ENCODE measurements around the gene PLEK. TPM values are rescaled to one million over a fixed set of nuclear protein-coding genes. Genes with fewer than 3 reads are reported as not detected.

PLEK gene
- total RNA-seq, 2 donors from 2014 or later, result not detected

- Histone ChIP-seq H3K27ac (ENCODE audit: low read depth, low read length) (no peak overlapping the region), H3K27me3 (ENCODE audit: control insufficient read depth, insufficient read depth, low read length, poor library complexity, severe bottlenecking) (no peaks in the 10 kb centered on the region), H3K4me1 (ENCODE audit: control insufficient read depth, insufficient read depth, low read length) (no peaks in the 10 kb centered on the region), H3K9ac (ENCODE audit: extremely low read depth, low read length, poor library complexity, severe bottlenecking) (no peak overlapping the region), H3K4me3 (ENCODE audit: low read length) (no peak overlapping the region), H3K9me3 (ENCODE audit: control insufficient read depth, low read length) (no peaks in the 10 kb centered on the region), H3K36me3 (ENCODE audit: control insufficient read depth, insufficient read depth, low read length) (no peaks in the 10 kb centered on the region)
- no peaks in the 10 kb centered on the region for H3K36me3 Mint-ChIP-seq (ENCODE audit: low read depth)
- H3K4me1 Mint-ChIP-seq, result no peaks in the 10 kb centered on the region
- no peak for TF ChIP-seq CTCF (conservative IDR thresholded peaks at IDR 0.05)
- DNase-seq, result no peak
- WGBS, 2 experiments (ENCODE audit: insufficient coverage in 1 of 2, insufficient read length in 1 of 2), result 64 to 66% methylated on average over 4 of the region's 4 CpGs
- H3K4me3 Mint-ChIP-seq, result no peak overlapping the region
- H3K27ac Mint-ChIP-seq, result no peak overlapping the region
- H3K9me3 Mint-ChIP-seq, result peaks cover 2% of the 10 kb centered on the region
- H3K27me3 Mint-ChIP-seq (ENCODE audit: insufficient read depth), result peaks cover 23% of the 10 kb centered on the region
These were observed 47.2 kb downstream of the PLEK start for GRCh38 chr2:68412127-68412819.

GRCh38 chr2:68413466-68413865, 48.4 kb downstream of the PLEK start:
- DNase-seq, result no peak
- no peaks in the 10 kb centered on the region for H3K27me3 ChIP-seq (ENCODE audit: control insufficient read depth, insufficient read depth, low read length, poor library complexity, severe bottlenecking)
- no peaks in the 10 kb centered on the region for H3K4me1 ChIP-seq (ENCODE audit: control insufficient read depth, insufficient read depth, low read length)
- Mint-ChIP-seq H3K4me3 (no peak overlapping the region), H3K27ac (no peak overlapping the region), H3K27me3 (ENCODE audit: insufficient read depth) (peaks cover 13% of the 10 kb centered on the region), H3K9me3 (no peaks in the 10 kb centered on the region), H3K36me3 (ENCODE audit: low read depth) (no peaks in the 10 kb centered on the region), H3K4me1 (no peaks in the 10 kb centered on the region)
- no peak overlapping the region for H3K27ac ChIP-seq (ENCODE audit: low read depth, low read length)
- 88 to 95% methylated on average over 2 of the region's 2 CpGs for WGBS, 2 experiments (ENCODE audit: insufficient coverage in 1 of 2, insufficient read length in 1 of 2)
- no peak overlapping the region for H3K4me3 ChIP-seq (ENCODE audit: low read length)
- TF ChIP-seq CTCF (conservative IDR thresholded peaks at IDR 0.05), result no peak
- H3K9ac ChIP-seq (ENCODE audit: extremely low read depth, low read length, poor library complexity, severe bottlenecking), result no peak overlapping the region
- no peaks in the 10 kb centered on the region for H3K36me3 ChIP-seq (ENCODE audit: control insufficient read depth, insufficient read depth, low read length)
- H3K9me3 ChIP-seq (ENCODE audit: control insufficient read depth, low read length), result no peaks in the 10 kb centered on the region

- H3K9me3 Mint-ChIP-seq, result no peaks in the 10 kb centered on the region
- no peak overlapping the region for H3K9ac ChIP-seq (ENCODE audit: extremely low read depth, low read length, poor library complexity, severe bottlenecking)
- H3K4me1 ChIP-seq (ENCODE audit: control insufficient read depth, insufficient read depth, low read length), result no peaks in the 10 kb centered on the region
- H3K4me3 ChIP-seq (ENCODE audit: low read length), result no peak overlapping the region
- DNase-seq, result no peak
- H3K27me3 Mint-ChIP-seq (ENCODE audit: insufficient read depth), result peaks cover 8% of the 10 kb centered on the region
- no peaks in the 10 kb centered on the region for H3K36me3 ChIP-seq (ENCODE audit: control insufficient read depth, insufficient read depth, low read length)
- H3K27ac Mint-ChIP-seq, result no peak overlapping the region
- no peak overlapping the region for H3K4me3 Mint-ChIP-seq
- H3K36me3 Mint-ChIP-seq (ENCODE audit: low read depth), result no peaks in the 10 kb centered on the region
- no peaks in the 10 kb centered on the region for H3K27me3 ChIP-seq (ENCODE audit: control insufficient read depth, insufficient read depth, low read length, poor library complexity, severe bottlenecking)
- no peaks in the 10 kb centered on the region for H3K4me1 Mint-ChIP-seq
- no peaks in the 10 kb centered on the region for H3K9me3 ChIP-seq (ENCODE audit: control insufficient read depth, low read length)
- H3K27ac ChIP-seq (ENCODE audit: low read depth, low read length), result no peak overlapping the region
- TF ChIP-seq CTCF (conservative IDR thresholded peaks at IDR 0.05), result no peak
These were observed 49.4 kb downstream of the PLEK start for GRCh38 chr2:68414452-68414851.
